Measurements from ENCODE around the gene BIN2. TPM values are rescaled to one million over a fixed set of nuclear protein-coding genes. Genes with fewer than 3 reads are reported as not detected.

Gene BIN2
- total and polyA plus RNA-seq, 8 donors = 2.2 to 33.0 (median 4.2) TPM

DNA sequence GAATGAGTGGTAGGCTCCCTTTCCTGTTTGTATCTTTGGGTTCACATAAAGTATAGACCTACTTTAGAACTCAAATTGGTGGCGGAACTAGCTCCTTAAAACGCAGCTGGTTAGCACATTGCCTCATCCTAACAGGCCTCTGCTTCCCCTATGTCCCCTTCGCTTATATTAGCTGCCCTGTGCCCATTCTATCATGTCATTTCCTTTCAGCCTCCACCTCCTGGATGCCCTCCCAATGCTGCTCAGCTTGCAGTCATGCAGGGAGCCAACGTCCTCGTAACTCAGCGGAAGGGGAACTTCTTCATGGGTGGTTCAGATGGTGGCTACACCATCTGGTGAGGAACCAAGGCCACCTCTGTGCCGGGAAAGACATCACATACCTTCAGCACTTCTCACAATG, 81.9 kb downstream of the BIN2 start:
- H3K4me3 ChIP-seq = no peak overlapping the region
- 63 to 86% (median 77%) methylated on average over 7 of the region's 7 CpGs for WGBS, 5 donors
- no peaks in the 10 kb centered on the region for H3K9me3 ChIP-seq
- no peak for DNase-seq
- no peak for TF ChIP-seq EP300 (IDR thresholded peaks at IDR 0.05)
- H3K27ac ChIP-seq = peak overlapping the region in 3 of 5 donors; percentile 33 to 100 (median 44)
- no peaks in the 10 kb centered on the region for H3K27me3 ChIP-seq
- H3K4me1 ChIP-seq = peaks cover 20 to 83% (median 47%) of the 10 kb centered on the region in 4 donors
- peaks cover 51 to 63% (median 61%) of the 10 kb centered on the region in 4 donors for H3K36me3 ChIP-seq
- intact Hi-C loops (cut with DNase I; ENCODE audit: low total_unique reads) = no loop called here

DNA sequence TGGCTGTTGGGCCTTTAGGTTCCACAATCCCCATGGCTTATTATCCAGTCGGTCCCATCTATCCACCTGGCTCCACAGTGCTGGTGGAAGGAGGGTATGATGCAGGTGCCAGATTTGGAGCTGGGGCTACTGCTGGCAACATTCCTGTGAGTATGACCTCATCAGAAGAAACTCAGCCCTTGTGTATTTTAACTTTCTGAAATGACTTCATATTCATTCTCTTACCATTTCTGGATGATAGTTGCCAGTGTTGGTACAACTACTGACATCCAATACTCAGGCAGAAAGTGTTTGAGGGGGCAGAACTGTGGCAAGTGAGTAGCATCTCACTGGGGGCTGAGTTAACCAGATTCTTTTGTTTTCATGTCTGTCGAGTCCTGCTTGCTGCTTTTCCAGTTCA, 83.0 kb downstream of the BIN2 start:
- Histone ChIP-seq H3K27ac (peak overlapping the region; percentile 38 to 100 (median 99)), H3K36me3 (peaks cover 50 to 62% (median 58%) of the 10 kb centered on the region in 4 donors), H3K27me3 (no peaks in the 10 kb centered on the region), H3K4me3 (peak overlapping the region in 2 of 4 donors; percentile 54 to 76), H3K4me1 (peaks cover 20 to 71% (median 37%) of the 10 kb centered on the region in 4 donors), H3K9me3 (no peaks in the 10 kb centered on the region)
- no peak for DNase-seq
- TF ChIP-seq POLR2A (IDR thresholded peaks at IDR 0.05) = no peak
- TF ChIP-seq, protein P1, sequence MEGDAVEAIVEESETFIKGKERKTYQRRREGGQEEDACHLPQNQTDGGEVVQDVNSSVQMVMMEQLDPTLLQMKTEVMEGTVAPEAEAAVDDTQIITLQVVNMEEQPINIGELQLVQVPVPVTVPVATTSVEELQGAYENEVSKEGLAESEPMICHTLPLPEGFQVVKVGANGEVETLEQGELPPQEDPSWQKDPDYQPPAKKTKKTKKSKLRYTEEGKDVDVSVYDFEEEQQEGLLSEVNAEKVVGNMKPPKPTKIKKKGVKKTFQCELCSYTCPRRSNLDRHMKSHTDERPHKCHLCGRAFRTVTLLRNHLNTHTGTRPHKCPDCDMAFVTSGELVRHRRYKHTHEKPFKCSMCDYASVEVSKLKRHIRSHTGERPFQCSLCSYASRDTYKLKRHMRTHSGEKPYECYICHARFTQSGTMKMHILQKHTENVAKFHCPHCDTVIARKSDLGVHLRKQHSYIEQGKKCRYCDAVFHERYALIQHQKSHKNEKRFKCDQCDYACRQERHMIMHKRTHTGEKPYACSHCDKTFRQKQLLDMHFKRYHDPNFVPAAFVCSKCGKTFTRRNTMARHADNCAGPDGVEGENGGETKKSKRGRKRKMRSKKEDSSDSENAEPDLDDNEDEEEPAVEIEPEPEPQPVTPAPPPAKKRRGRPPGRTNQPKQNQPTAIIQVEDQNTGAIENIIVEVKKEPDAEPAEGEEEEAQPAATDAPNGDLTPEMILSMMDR (IDR thresholded peaks at IDR 0.05) = no peak
- no peak for TF ChIP-seq POLR2AphosphoS5 (IDR thresholded peaks at IDR 0.05)
- no peak for TF ChIP-seq EP300 (IDR thresholded peaks at IDR 0.05)
- WGBS, 5 donors = 35 to 66% (median 52%) methylated on average over 2 of the region's 2 CpGs
- intact Hi-C loops (cut with DNase I; ENCODE audit: low total_unique reads) = no loop called here

DNA sequence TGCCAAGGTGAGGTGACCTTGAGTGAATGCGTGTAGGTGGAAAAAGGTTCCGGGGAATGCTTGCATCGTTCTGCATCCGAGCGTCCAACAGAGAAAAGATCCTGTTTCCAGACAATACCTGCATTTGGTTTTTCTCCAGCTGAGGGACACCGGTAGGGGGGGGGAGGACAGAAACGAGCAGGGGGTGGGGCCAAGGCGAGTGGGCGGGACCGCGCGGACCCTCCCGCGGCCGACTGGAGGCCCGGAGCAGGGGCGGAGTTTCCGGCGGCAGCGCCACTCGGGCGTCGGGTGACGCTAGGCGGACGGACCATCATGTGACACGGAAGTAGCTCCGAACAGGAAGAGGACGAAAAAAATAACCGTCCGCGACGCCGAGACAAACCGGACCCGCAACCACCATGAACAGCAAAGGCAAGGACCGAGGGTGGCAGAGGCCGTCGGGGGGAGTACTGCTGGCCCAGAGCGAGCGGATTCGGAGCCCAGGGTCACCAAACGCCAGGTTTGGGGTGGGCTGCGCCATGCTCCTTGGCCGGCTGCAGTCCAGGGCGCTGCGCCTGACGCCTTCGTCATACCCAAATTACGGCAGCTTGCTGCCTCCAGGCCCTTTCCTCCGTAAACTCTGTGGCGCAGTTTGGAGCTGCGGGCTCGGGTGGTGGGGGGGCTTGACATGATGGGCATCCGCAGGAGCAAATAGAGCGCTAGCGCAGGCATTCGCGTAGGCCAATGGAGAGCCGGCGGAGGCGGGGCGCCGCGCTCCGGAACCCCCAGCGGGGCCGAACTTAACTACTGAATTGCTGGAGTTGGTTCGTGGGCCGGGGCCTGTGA, 85.3 kb downstream of the BIN2 start, which contains the start of gene DAZAP2:
TSS of gene DAZAP2 (plus strand) at position 317 of the 825 bp plus-strand sequence. CDS start at position 399, 82 bp downstream.
- WGBS, 5 donors = 0 to 1% (median 1%) methylated on average over 40 to 70 of the region's 70 CpGs
- intact Hi-C loops (cut with DNase I; ENCODE audit: low total_unique reads) = no loop called here

DNA sequence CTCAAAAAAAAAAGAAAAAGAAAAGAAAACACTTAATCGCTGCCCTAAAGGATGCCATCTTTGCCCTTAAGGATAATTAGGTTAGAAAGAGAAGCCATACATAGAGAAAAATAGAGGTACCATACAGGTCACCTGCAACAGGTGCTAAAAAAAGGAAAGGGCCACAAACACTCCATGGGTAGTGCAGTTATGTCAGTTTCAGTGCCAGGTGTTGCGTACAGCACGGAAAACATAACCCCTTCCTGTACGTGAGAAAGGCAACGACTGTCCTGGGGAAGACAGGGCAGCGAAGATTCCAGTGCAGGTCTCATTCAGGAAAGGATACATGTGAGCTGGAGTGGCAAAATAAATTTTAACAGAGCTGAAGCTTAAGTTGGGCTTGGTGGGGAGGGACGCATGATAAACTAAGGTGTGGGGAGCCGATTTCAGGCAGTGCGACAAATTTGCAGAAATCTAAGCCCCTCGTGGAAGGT, 85.9 kb downstream of the BIN2 start:
- DNase-seq = peak in 1 of 2 donors; percentile 50
- WGBS, 5 donors = 6 to 12% (median 8%) methylated on average over 10 of the region's 10 CpGs

More for the DNA sequence above, 85.3 kb downstream of the BIN2 start, which contains the start of gene DAZAP2:
- Histone ChIP-seq H3K27me3 (no peaks in the 10 kb centered on the region), H3K9me3 (no peaks in the 10 kb centered on the region), H3K36me3 (peaks cover 34 to 40% (median 37%) of the 10 kb centered on the region in 4 donors), H3K4me3 (peak within 1 kb of the TSS; percentile 54 to 99 (median 73)), H3K27ac (peak within 1 kb of the TSS; percentile 99 to 100 (median 100)), H3K4me1 (peaks cover 20 to 50% (median 35%) of the 10 kb centered on the region in 4 donors)
- TF ChIP-seq EP300 (IDR thresholded peaks at IDR 0.05) (no peak), POLR2A (IDR thresholded peaks at IDR 0.05) (peak in 2 of 4 donors; percentile 86 to 87), POLR2AphosphoS5 (IDR thresholded peaks at IDR 0.05) (peak; percentile 82 to 98 (median 97))
- TF ChIP-seq, protein P1 (IDR thresholded peaks at IDR 0.05) = peak in 4 of 7 experiments; percentile 10 to 29 (median 16)
- peak; percentile 98 to 99 for DNase-seq

More for the DNA sequence above, 85.9 kb downstream of the BIN2 start:
- peaks cover 28 to 33% (median 31%) of the 10 kb centered on the region in 4 donors for H3K36me3 ChIP-seq
- no peaks in the 10 kb centered on the region for H3K27me3 ChIP-seq
- TF ChIP-seq POLR2A (IDR thresholded peaks at IDR 0.05) (no peak), POLR2AphosphoS5 (IDR thresholded peaks at IDR 0.05) (no peak), EP300 (IDR thresholded peaks at IDR 0.05) (no peak)
- TF ChIP-seq, protein P1 (IDR thresholded peaks at IDR 0.05) = no peak
- peak overlapping the region; percentile 54 to 99 (median 73) for H3K4me3 ChIP-seq
- H3K27ac ChIP-seq = peak overlapping the region; percentile 72 to 100 (median 100)
- intact Hi-C loops (cut with DNase I; ENCODE audit: low total_unique reads) = no loop called here
- peaks cover 20 to 43% (median 32%) of the 10 kb centered on the region in 4 donors for H3K4me1 ChIP-seq
- H3K9me3 ChIP-seq = no peaks in the 10 kb centered on the region

All from stomach (tissue), 9 donors.